GM10266 (cell line): Measurements from ENCODE around the gene PDAP1.

ENCODE experiments used
- DNase-seq: peaks from one replicate; pipeline ENCODE4 v3.0.0; 2012; ENCODE audit errors: extremely low spot score
- TF ChIP-seq, protein P1 (sequence below): IDR thresholded peaks from 2 replicates; pipeline ENCODE4 v1.5.1; 2012; ENCODE audit warnings: mild to moderate bottlenecking, low read depth; ENCODE audit not compliant: control insufficient read depth, insufficient read depth; ENCODE audit errors: missing control alignments

Gene PDAP1

DNA sequence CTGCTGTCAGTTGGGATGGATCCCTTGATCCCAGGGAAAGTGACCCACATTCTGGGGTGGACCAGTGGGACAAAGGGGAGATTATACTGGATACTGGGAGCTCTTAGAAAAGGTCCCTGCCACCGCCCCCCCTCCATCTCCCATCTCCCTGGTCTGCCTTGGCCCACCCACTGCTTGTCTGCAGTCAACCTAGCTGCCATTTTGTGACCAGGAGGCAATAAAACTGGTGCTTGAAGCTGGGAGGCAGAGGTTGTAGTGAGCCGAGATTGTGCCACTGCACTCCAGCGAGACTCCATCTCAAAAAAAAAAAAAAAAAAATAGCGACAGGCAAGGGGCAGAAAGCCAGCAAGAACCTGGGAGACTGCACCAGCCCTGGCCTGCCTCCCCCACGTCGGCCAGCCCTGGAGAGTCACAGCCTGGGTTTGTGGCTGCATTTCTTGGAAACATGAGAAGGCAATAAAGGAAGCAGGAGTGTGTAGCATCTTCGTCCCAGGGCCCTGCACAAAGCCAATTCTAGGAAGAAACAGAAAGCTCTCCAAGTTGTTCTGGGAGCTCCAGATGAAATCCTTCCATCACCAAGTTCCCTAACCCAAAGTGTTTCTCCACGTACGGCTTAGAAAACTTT lies 38.5 kb downstream of the PDAP1 start:
- DNase-seq: no peak

DNA sequence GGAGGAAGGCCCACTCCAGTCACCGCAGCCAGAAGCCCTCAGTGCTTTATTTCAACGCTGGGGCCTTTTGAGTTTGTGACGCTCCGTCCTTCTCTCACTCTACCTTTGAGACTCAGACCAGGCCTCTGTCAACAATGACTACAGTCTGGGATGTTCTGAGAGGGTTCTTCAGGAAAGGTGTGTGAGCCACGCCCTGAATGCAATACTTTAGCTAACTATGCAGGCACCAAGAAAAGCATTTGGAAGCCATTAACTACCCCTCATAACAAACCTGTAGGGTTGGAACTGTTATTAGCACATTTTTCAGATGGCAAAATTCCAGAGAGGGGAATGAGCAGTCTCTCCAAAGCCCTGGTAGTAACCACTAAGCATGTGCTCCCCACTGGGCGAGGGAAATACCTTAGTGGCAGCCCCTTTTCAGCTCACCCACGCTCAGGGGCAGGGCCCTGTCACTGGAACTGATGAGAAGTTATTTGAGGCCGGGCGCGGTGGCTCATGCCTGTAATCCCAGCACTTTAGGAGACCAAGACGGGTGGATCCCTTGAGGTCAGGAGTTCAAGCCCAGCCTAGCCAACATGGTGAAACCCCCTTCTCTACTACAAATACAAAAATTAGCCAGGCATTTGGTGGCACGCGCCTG lies 39.5 kb downstream of the PDAP1 start:
- TF ChIP-seq, protein P1, sequence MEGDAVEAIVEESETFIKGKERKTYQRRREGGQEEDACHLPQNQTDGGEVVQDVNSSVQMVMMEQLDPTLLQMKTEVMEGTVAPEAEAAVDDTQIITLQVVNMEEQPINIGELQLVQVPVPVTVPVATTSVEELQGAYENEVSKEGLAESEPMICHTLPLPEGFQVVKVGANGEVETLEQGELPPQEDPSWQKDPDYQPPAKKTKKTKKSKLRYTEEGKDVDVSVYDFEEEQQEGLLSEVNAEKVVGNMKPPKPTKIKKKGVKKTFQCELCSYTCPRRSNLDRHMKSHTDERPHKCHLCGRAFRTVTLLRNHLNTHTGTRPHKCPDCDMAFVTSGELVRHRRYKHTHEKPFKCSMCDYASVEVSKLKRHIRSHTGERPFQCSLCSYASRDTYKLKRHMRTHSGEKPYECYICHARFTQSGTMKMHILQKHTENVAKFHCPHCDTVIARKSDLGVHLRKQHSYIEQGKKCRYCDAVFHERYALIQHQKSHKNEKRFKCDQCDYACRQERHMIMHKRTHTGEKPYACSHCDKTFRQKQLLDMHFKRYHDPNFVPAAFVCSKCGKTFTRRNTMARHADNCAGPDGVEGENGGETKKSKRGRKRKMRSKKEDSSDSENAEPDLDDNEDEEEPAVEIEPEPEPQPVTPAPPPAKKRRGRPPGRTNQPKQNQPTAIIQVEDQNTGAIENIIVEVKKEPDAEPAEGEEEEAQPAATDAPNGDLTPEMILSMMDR: no peak
- no peak for DNase-seq

More for the DNA sequence above, 38.5 kb downstream of the PDAP1 start:
- TF ChIP-seq, protein P1: no peak

DNA sequence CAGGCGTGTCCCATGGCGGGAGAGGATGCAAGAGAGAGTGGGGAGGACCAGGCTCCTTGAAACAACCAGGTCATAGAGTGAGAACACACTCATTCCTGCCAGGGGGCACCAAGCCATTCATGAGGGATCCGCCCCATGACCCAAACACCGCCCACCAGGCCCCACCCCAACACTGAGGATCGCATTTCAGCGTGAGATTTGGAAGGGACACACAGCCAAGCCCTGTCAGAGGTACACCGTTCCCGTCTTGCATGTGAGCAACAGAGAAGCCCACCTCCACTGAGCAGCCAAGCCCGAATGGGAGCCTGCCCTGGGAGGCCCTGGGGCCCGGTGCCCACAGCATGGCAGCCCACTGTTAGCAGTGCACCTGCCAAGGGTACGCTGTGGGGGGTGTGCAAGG lies 41.8 kb downstream of the PDAP1 start:
- TF ChIP-seq, protein P1: no peak
- no peak for DNase-seq

DNA sequence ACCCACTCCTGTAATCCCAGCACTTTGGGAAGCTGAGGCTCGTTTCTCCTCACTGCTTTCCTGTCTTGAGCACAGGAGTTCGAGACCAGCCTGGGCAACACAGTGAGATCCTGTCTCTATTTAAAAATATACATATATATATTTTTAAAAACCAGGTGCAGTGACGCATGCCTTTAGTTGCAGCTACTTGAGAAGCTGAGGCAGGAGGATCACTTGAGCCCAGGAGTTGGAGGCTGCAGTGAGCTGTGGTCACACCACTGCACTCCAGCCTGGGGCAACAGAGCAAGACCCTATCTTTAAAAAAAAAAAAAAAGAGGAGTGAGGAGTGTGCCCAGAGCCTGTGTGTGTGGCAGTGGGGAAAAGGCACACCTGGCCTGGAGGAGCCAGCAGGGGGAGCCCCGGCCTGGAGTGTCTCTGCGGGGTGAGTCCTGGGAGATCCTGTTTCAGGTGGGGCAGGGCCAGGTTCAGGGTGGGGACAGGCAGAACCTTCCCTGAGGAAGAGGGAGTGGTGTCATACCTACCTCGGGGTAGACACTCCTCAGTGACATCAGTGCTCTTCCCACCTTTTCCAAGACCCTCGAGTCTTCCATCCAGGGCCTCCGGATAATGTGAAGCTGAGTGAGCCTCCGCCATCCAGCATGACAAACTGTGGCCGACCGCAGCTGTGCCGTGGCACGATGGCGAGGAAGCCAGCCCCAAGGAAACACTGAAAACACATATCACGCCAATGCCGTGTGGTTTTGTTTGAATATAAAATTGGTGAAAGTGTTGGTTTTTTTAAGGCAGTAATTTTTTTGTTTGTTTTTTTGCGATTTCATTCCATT lies 42.9 kb downstream of the PDAP1 start:
- TF ChIP-seq, protein P1: peak; percentile 59
- DNase-seq: peak; percentile 55

DNA sequence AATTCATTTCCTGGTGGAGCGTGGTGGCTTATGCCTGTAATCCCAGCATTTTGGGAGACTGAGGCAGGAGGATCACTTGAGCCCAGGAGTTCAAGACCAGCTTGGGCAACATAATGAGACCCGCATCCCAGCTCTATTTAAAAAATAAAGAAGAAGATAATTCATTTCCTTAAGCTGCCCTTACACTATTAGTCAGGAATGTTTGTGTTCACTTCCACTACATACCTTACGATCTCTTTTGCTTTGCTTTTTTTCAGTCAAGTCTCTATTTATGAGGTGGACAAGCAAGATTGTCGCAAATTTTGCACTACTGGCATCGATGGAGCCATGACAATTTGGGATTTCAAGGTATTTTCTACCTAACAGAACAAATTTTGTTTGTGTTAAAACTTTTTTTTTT lies 45.1 kb downstream of the PDAP1 start:
- no peak for DNase-seq
- TF ChIP-seq, protein P1: no peak

DNA sequence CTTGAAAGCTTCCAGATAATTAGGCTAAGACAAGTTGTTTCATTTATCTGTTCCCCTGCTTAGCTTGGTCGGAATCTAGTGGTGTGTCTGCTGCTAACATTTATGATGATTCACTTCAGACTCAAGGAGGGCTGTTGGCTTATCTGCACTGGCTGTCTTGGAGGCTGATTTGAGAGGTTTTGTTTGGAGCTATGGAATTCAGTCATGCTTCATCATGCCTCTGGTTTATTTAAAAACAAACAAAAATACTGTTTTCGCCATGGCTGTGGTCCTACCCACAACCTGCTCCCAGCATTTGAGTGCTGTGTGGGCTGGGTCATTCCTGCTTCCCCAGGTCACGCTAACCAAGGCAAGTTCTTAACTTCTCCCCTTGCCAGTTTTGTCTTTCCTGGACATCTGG lies 45.6 kb downstream of the PDAP1 start:
- DNase-seq: no peak

More for the DNA sequence above, 45.6 kb downstream of the PDAP1 start:
- TF ChIP-seq, protein P1: no peak
